B cell (primary cell): ENCODE measurements around the gene KCNQ5. TPM values are rescaled to one million over a fixed set of nuclear protein-coding genes. Genes with fewer than 3 reads are reported as not detected.

ENCODE experiments used
- ATAC-seq: fragments of 200-7000 bp; cut with Tn5 transposase; one replicate; pipeline ENCODE4 v1.10.0; 2021; ENCODE audit warnings: low read depth, mild to moderate bottlenecking, moderate number of reproducible peaks, moderate library complexity
- CTCF ChIA-PET: fragments of 350-600 bp; sonication (Branson Sonifier 250); formaldehyde crosslinking; loops from one replicate; lab custom pipeline; 2021; ENCODE audit warnings: antibody characterized with exemption, inconsistent platforms; lab: Charles Lee
- POLR2A ChIA-PET: fragments of 350-600 bp; sonication (Branson Sonifier 250); formaldehyde crosslinking; loops from one replicate; lab custom pipeline; 2021; ENCODE audit warnings: antibody characterized with exemption; lab: Charles Lee
- DNase-seq: peaks from one replicate; pipeline ENCODE4 v3.0.0; 2013
- H2AFZ ChIP-seq: 2 replicates; pipeline ENCODE4 v1.6.1; 2012; ENCODE audit warnings: mild to moderate bottlenecking, low read depth, low read length; ENCODE audit not compliant: insufficient read depth, poor library complexity, severe bottlenecking
- H3K27ac ChIP-seq, 2 donors: 1 replicate in 1 of 2; 2 replicates in 1 of 2; pipeline ENCODE4 v1.5.1; 2012 to 2013; ENCODE audit warnings: low read length in 2 of 2, mild to moderate bottlenecking in 2 of 2, moderate library complexity in 1 of 2
- H3K27me3 ChIP-seq, 4 experiments: fragments of 200-600 bp in 1 of 4; sonication (generic) in 1 of 4; replicated peaks in 1 of 4; 1 replicate in 2 of 4; 2 replicates in 2 of 4; pipeline versions ENCODE4 v1.6.1 to v1.7.0; 2013 to 2016; ENCODE audit warnings: low read length in 3 of 4, mild to moderate bottlenecking in 2 of 4, mixed read lengths in 1 of 4, moderate library complexity in 1 of 4; ENCODE audit not compliant: insufficient read depth in 4 of 4, control insufficient read depth in 3 of 4; ENCODE audit errors: control extremely low read depth in 1 of 4
- H3K36me3 ChIP-seq, 2 experiments: replicated peaks in 1 of 2; 1 replicate in 1 of 2; 2 replicates in 1 of 2; pipeline versions ENCODE4 v1.6.1 to v1.7.1; 2013; ENCODE audit warnings: low read length in 1 of 2; ENCODE audit not compliant: insufficient read depth in 2 of 2, control insufficient read depth in 1 of 2; ENCODE audit errors: control extremely low read depth in 1 of 2, extremely low read depth in 1 of 2
- H3K4me1 ChIP-seq, 2 donors: fragments of 200-600 bp in 1 of 2; sonication (generic) in 1 of 2; 1 replicate in 1 of 2; 2 replicates in 1 of 2; pipeline versions ENCODE4 v1.5.1 to v1.6.1; 2013 to 2017; ENCODE audit warnings: low read length in 2 of 2; ENCODE audit not compliant: control insufficient read depth in 2 of 2, insufficient read depth in 2 of 2
- H3K4me2 ChIP-seq: replicated peaks from 2 replicates; pipeline ENCODE3; 2012; ENCODE audit warnings: mild to moderate bottlenecking, low read depth, low read length; ENCODE audit not compliant: poor library complexity, severe bottlenecking
- H3K4me3 ChIP-seq, 5 experiments: fragments of 200-600 bp in 1 of 5; sonication (generic) in 1 of 5; 1 replicate in 3 of 5; 2 replicates in 2 of 5; pipeline versions ENCODE4 v1.5.1 to v1.7.0; 2011 to 2016; ENCODE audit warnings: low read length in 4 of 5, mild to moderate bottlenecking in 4 of 5, low read depth in 2 of 5, control low read depth in 1 of 5, moderate library complexity in 1 of 5; ENCODE audit not compliant: insufficient read depth in 1 of 5; ENCODE audit errors: control extremely low read depth in 1 of 5, extremely low read depth in 1 of 5
- H3K79me2 ChIP-seq: fragments of 200-600 bp; sonication (generic); one replicate; pipeline ENCODE4 v1.6.0; 2016; ENCODE audit warnings: low read length; ENCODE audit not compliant: control insufficient read depth, insufficient read depth
- H3K9ac ChIP-seq: fragments of 200-600 bp; sonication (generic); 2 replicates; pipeline ENCODE4 v1.6.1; 2017; ENCODE audit warnings: mild to moderate bottlenecking, low read length, moderate library complexity
- H3K9me3 ChIP-seq, 3 donors: one replicate each; pipeline versions ENCODE4 v1.6.1 to v1.7.1; 2013; ENCODE audit warnings: low read length in 2 of 3; ENCODE audit not compliant: control insufficient read depth in 2 of 3, insufficient read depth in 1 of 3; ENCODE audit errors: control extremely low read depth in 1 of 3
- H4K20me1 ChIP-seq: 2 replicates; pipeline ENCODE4 v1.6.0; 2012; ENCODE audit warnings: mild to moderate bottlenecking, low read length; ENCODE audit not compliant: insufficient read depth, control insufficient read depth, poor library complexity, severe bottlenecking
- H3K27ac Mint-ChIP-seq: one replicate; pipeline ENCODE4 v1.8.0; 2021; ENCODE audit warnings: mixed read lengths
- H3K27me3 Mint-ChIP-seq: one replicate; pipeline ENCODE4 v1.8.0; 2021; ENCODE audit warnings: mixed read lengths
- H3K4me1 Mint-ChIP-seq: one replicate; pipeline ENCODE4 v1.8.0; 2021; ENCODE audit warnings: mixed read lengths
- H3K4me3 Mint-ChIP-seq: one replicate; pipeline ENCODE4 v1.8.0; 2021; ENCODE audit warnings: mixed read lengths
- H3K9me3 Mint-ChIP-seq: one replicate; pipeline ENCODE4 v1.8.0; 2022; ENCODE audit warnings: mixed read lengths; ENCODE audit not compliant: insufficient read depth
- CTCF ChIP-seq: fragments of 200-600 bp; IDR thresholded peaks from one replicate; pipeline ENCODE4 v1.8.0; 2022; ENCODE audit warnings: antibody characterized with exemption, mild to moderate bottlenecking
- EZH2 ChIP-seq: IDR thresholded peaks from 2 replicates; pipeline ENCODE4 v1.6.1; 2012; ENCODE audit warnings: borderline replicate concordance, low read depth, mild to moderate bottlenecking, moderate library complexity, low read length; ENCODE audit not compliant: insufficient read depth, poor library complexity, severe bottlenecking
- WGBS: methylation state at CpG from one replicate; pipeline ENCODE4 v1.1.5; 2013; ENCODE audit warnings: missing lambda C conversion rate; ENCODE audit not compliant: insufficient coverage; 5-methylcytosine and 5-hydroxymethylcytosine counted together
- intact Hi-C: fragments of 100-400 bp; cut with micrococcal nuclease; formaldehyde crosslinking; loops from one replicate; pipeline ENCODE4 v1.10.0; 2022
- polyA plus RNA-seq: library from polyadenylated mRNA; depleted of rRNA; stranded (reverse); fragments of >200 nt; gene quantifications from 2 replicates; pipeline ENCODE4 v1.2.3, GENCODE V29; 2012
- total RNA-seq, 2 donors: library from RNA; stranded (reverse); fragments of 120-200 nt in 1 of 2; gene quantifications; 1 replicate in 1 of 2; 2 replicates in 1 of 2; pipeline versions ENCODE4 v1.2.3 to v1.2.4, GENCODE V29; 2013 to 2022

The KCNQ5 gene
- total and polyA plus RNA-seq, 2 donors (not counting 1 experiment from before 2014, with no cell fraction given): 2.3 to 9.4 TPM

- no peaks in the 10 kb centered on the region for H3K4me1 ChIP-seq
- ATAC-seq (no peak), DNase-seq (no peak)
- WGBS: no CpG with 5 or more reads among the region's 1 CpG
- CTCF ChIA-PET: no interaction called here
- TF ChIP-seq CTCF (no peak), EZH2 (no peak)
- no peaks in the 10 kb centered on the region for H3K36me3 ChIP-seq
- intact Hi-C loops: no loop called here
- no peaks in the 10 kb centered on the region for H3K27me3 ChIP-seq
- H3K27ac Mint-ChIP-seq: no peak overlapping the region
- no peak overlapping the region for H2AFZ ChIP-seq
- H3K27me3 Mint-ChIP-seq: no peaks in the 10 kb centered on the region
- no peaks in the 10 kb centered on the region for H3K9me3 Mint-ChIP-seq
- no peak overlapping the region for H3K27ac ChIP-seq
- H3K9ac ChIP-seq: no peak overlapping the region
- POLR2A ChIA-PET: no interaction called here
- H3K4me3 ChIP-seq: no peak overlapping the region
- no peaks in the 10 kb centered on the region for H3K9me3 ChIP-seq
- peaks cover 4% of the 10 kb centered on the region for H3K79me2 ChIP-seq
- no peak overlapping the region for H3K4me2 ChIP-seq
- peaks cover 15% of the 10 kb centered on the region for H3K4me1 Mint-ChIP-seq
- no peaks in the 10 kb centered on the region for H4K20me1 ChIP-seq
- no peak overlapping the region for H3K4me3 Mint-ChIP-seq
Measured at GRCh38 chr6:72916906-72917305, 295.0 kb downstream of the KCNQ5 start.

- Mint-ChIP-seq H3K9me3 (no peaks in the 10 kb centered on the region), H3K4me3 (no peak overlapping the region), H3K4me1 (peaks cover 9% of the 10 kb centered on the region), H3K27ac (no peak overlapping the region), H3K27me3 (no peaks in the 10 kb centered on the region)
- Histone ChIP-seq H3K4me2 (no peak overlapping the region), H3K9me3 (no peaks in the 10 kb centered on the region), H3K27ac (no peak overlapping the region), H3K4me3 (no peak overlapping the region), H3K79me2 (peaks cover 10% of the 10 kb centered on the region), H3K27me3 (no peaks in the 10 kb centered on the region), H3K36me3 (no peaks in the 10 kb centered on the region), H3K4me1 (no peaks in the 10 kb centered on the region), H4K20me1 (no peaks in the 10 kb centered on the region), H3K9ac (no peak overlapping the region), H2AFZ (no peak overlapping the region)
- WGBS: no CpG with 5 or more reads among the region's 1 CpG
- ATAC-seq (no peak), DNase-seq (no peak)
- CTCF ChIA-PET: no interaction called here
- intact Hi-C loops: no loop called here
- POLR2A ChIA-PET: no interaction called here
- no peak for TF ChIP-seq CTCF
- TF ChIP-seq EZH2: no peak
Measured at GRCh38 chr6:72922401-72922800, 300.5 kb downstream of the KCNQ5 start.
